Measurements from ENCODE around the gene PDHX.

GRCh38 chr11:34874202-34874601 is 42.2 kb upstream of the PDHX start:
- TF ChIP-seq CTCF (IDR thresholded peaks at IDR 0.05) (no peak), EP300 (IDR thresholded peaks at IDR 0.05) (no peak)

Measured in ovary (tissue), 3 donors.